Measurements from ENCODE around the gene PDE6B. TPM values are rescaled to one million over a fixed set of nuclear protein-coding genes. Genes with fewer than 3 reads are reported as not detected.

Gene PDE6B
- total RNA-seq, 2 experiments from 2014 or later: not detected

DNA sequence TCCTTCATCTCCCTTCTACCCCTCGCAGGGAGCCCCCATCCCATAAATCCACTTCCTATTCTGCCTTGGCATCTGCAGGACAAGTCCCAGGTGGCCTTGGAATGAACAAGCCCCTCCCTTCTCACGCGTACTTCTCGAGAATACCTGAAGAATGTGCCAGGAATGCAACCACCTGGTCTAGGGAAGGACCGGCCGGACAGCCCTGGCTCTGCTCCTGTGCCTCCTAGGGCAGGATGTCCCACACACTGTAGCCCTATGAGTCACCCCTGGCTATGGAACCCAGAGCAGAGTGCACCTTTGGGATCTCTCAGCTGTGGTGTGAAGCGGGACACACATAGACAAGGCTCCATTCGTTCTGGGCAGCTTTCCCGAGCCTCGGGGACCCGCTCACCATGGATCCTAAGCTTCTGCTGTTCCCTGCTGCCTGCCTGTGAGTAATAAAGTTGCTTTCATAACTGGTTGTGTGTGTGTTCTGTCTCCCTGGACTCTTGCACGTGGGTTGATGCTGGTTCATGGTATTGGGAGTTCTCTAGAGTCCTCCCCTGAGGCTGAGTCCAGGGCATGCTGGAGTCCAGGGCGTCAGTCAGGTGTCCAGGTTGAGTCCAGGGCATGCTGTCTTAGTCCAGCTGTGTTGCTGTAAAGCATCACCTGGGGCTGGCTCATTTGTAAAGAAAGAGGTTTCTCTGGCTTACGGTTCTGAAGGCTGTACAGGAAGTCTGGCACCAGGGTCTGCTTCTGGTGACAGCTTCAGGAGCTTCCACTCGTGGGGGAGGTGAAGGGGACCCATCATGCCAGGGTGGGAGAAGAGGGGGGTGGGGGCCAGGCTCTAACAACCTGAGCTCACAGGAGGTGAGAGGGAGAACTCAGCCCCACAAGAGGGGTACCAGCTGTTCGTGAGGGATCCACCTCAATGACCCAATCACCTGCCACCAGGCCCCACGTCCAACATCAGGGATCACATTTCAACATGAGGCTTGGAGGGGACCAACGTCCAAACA is 7.4 kb upstream of the PDE6B start:
- H3K9me2 ChIP-seq (ENCODE audit: insufficient read depth, low read length): no peaks in the 10 kb centered on the region
- no TSS peak for BruUV-seq (replicated peaks)
- H4K20me1 ChIP-seq (ENCODE audit: insufficient read depth, low read length): no peaks in the 10 kb centered on the region
- H3K79me2 ChIP-seq (ENCODE audit: insufficient read depth, low read depth, low read length): no peaks in the 10 kb centered on the region
- H2AFZ ChIP-seq (ENCODE audit: low read length): no peak overlapping the region
- POLR2A ChIA-PET: interaction anchor here (0.6 kb wide), 1 partner anchor 135 kb away, joined by 3 read pairs; no protein-coding TSS in a partner anchor
- no peak overlapping the region for H3K4me3 ChIP-seq (ENCODE audit: low read depth, low read length, poor library complexity, severe bottlenecking)
- H3K36me3 ChIP-seq (ENCODE audit: insufficient read depth, low read length): no peaks in the 10 kb centered on the region
- no peak overlapping the region for H3K4me2 ChIP-seq (ENCODE audit: low read length)
- no peaks in the 10 kb centered on the region for H3K9me3 ChIP-seq (ENCODE audit: low read length)
- CTCF ChIA-PET (ENCODE audit: unreplicated experiment): no interaction called here
- no peak for DNase-seq (ENCODE audit: low spot score)
- intact Hi-C loops (cut with micrococcal nuclease; ENCODE audit: unreplicated experiment): no loop called here
- no peak overlapping the region for H3K27ac ChIP-seq (ENCODE audit: low read depth, low read length, poor library complexity, severe bottlenecking)
- TF ChIP-seq EZH2phosphoT487 (IDR thresholded peaks at IDR 0.05; ENCODE audit: borderline replicate concordance, low read depth, low read length) (no peak), CTCF (conservative IDR thresholded peaks at IDR 0.05; ENCODE audit: low read length) (no peak)
- H3K4me1 ChIP-seq (ENCODE audit: insufficient read depth, low read length, poor library complexity, severe bottlenecking): no peaks in the 10 kb centered on the region

DNA sequence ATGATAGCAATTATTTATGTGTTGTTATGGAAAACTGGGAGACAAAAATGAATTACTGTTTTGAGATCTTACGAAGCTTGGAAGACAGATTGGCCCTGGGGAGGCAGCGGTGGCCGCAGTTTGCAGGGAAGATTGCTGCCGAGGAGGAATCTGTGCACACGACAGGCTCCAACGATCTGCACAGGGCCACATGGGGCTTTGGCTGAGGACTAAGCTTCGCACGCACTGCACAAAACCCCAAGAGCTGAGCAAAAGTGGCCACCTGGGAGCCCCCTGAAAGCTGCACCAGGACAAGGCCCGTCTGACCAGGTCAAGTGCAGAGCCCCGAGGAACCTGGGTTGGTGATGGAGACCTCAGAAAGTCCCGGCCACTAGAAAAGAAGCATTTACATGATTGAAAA is 5.2 kb upstream of the PDE6B start:
- no peaks in the 10 kb centered on the region for H3K9me3 ChIP-seq (ENCODE audit: low read length)
- BruUV-seq (replicated peaks): no TSS peak
- TF ChIP-seq CTCF (conservative IDR thresholded peaks at IDR 0.05; ENCODE audit: low read length): no peak
- H3K4me1 ChIP-seq (ENCODE audit: insufficient read depth, low read length, poor library complexity, severe bottlenecking): no peaks in the 10 kb centered on the region
- ChIA-PET POLR2A (no interaction called here), CTCF (ENCODE audit: unreplicated experiment) (no interaction called here)
- H3K9me2 ChIP-seq (ENCODE audit: insufficient read depth, low read length): no peaks in the 10 kb centered on the region
- DNase-seq (ENCODE audit: low spot score): no peak
- H3K36me3 ChIP-seq (ENCODE audit: insufficient read depth, low read length): no peaks in the 10 kb centered on the region
- H3K4me2 ChIP-seq (ENCODE audit: low read length): no peak overlapping the region
- H2AFZ ChIP-seq (ENCODE audit: low read length): no peak overlapping the region
- intact Hi-C loops (cut with micrococcal nuclease; ENCODE audit: unreplicated experiment): no loop called here
- no peaks in the 10 kb centered on the region for H3K79me2 ChIP-seq (ENCODE audit: insufficient read depth, low read depth, low read length)
- no peaks in the 10 kb centered on the region for H4K20me1 ChIP-seq (ENCODE audit: insufficient read depth, low read length)
- H3K27ac ChIP-seq (ENCODE audit: low read depth, low read length, poor library complexity, severe bottlenecking): no peak overlapping the region
- H3K4me3 ChIP-seq (ENCODE audit: low read depth, low read length, poor library complexity, severe bottlenecking): no peak overlapping the region

DNA sequence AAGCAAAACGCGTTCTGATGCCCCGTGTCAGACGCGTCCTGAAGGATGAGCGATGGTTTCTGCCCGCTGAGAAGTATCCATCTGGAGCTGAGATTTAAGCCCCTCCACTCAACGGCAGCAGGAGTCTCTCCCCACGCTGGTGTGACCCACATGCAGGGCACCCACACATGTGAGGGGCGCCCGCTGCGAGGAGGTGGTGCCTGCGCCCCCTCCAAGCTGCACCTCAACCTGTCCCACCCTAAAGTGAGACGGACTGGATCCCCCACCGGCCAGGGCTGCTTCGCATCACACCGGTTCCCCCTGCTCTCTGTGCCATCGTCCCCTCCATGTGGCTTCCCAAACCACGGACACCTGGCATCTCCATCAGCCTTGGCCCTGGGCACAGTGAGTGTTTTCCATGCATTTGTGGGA is 4.5 kb upstream of the PDE6B start:
- H3K9me3 ChIP-seq (ENCODE audit: low read length): no peaks in the 10 kb centered on the region
- no peaks in the 10 kb centered on the region for H3K36me3 ChIP-seq (ENCODE audit: insufficient read depth, low read length)
- ChIA-PET CTCF (ENCODE audit: unreplicated experiment) (no interaction called here), POLR2A (interaction anchor here (0.6 kb wide), 1 partner anchor 1411 kb away, joined by 3 read pairs; no protein-coding TSS in a partner anchor)
- H3K4me1 ChIP-seq (ENCODE audit: insufficient read depth, low read length, poor library complexity, severe bottlenecking): no peaks in the 10 kb centered on the region
- no TSS peak for BruUV-seq (replicated peaks)
- intact Hi-C loops (cut with micrococcal nuclease; ENCODE audit: unreplicated experiment): no loop called here
- no peak overlapping the region for H3K4me3 ChIP-seq (ENCODE audit: low read depth, low read length, poor library complexity, severe bottlenecking)
- DNase-seq (ENCODE audit: low spot score): no peak
- no peaks in the 10 kb centered on the region for H3K79me2 ChIP-seq (ENCODE audit: insufficient read depth, low read depth, low read length)
- no peak overlapping the region for H2AFZ ChIP-seq (ENCODE audit: low read length)
- no peak for TF ChIP-seq EZH2phosphoT487 (IDR thresholded peaks at IDR 0.05; ENCODE audit: borderline replicate concordance, low read depth, low read length)
- TF ChIP-seq CTCF (conservative IDR thresholded peaks at IDR 0.05; ENCODE audit: low read length): no peak
- no peak overlapping the region for H3K27ac ChIP-seq (ENCODE audit: low read depth, low read length, poor library complexity, severe bottlenecking)
- H3K9me2 ChIP-seq (ENCODE audit: insufficient read depth, low read length): no peaks in the 10 kb centered on the region
- H3K4me2 ChIP-seq (ENCODE audit: low read length): no peak overlapping the region
- H4K20me1 ChIP-seq (ENCODE audit: insufficient read depth, low read length): no peaks in the 10 kb centered on the region
